Activated CD4-positive, alpha-beta T cell treated with anti-CD3 and anti-CD28 coated beads for 48 hours (primary cell): Measurements from ENCODE around the gene ALG5.
A peak's percentile ranks its signal among the peaks of the same experiment; 100 is the strongest.

ENCODE experiments used
- DNase-seq: peaks from one replicate; pipeline ENCODE4 v3.0.0-alpha.2; 2020

ALG5 gene, protein sequence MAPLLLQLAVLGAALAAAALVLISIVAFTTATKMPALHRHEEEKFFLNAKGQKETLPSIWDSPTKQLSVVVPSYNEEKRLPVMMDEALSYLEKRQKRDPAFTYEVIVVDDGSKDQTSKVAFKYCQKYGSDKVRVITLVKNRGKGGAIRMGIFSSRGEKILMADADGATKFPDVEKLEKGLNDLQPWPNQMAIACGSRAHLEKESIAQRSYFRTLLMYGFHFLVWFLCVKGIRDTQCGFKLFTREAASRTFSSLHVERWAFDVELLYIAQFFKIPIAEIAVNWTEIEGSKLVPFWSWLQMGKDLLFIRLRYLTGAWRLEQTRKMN

DNA sequence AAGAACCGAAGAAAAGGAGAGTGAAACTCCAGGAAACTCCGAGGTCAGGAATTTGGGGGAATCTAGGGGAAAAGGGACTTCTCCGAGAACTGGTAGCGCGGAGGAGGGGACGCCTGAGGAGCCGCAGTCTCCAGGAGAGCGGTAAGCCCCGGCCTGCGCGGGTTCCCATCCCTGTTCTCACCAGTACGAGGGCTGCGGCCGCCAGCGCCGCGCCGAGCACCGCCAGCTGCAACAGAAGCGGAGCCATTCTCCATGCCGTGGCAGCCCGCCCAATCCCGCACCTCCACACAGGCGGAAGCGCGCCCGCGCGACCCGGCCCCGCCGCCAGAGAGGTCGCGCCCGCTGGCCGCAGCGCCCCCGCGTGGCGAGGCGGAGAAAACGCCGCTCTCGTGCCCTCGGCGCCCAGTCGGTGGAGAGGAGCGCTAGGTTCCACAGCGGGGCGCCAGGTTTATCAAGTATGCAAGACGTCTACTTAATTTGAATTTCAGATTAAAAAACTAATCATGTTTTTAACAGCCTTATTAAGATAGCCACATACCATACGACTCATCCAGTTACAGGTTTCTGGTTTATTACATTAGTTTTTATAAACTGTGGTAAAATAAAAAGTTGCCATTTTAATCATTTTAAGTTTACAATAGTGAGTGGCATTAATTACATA lies at the start of gene ALG5:
ALG5 (minus strand) TSS at position 287 of the 661 bp plus-strand sequence; CDS start at position 247, 40 bp downstream.
- peak; percentile 92 for DNase-seq

DNA sequence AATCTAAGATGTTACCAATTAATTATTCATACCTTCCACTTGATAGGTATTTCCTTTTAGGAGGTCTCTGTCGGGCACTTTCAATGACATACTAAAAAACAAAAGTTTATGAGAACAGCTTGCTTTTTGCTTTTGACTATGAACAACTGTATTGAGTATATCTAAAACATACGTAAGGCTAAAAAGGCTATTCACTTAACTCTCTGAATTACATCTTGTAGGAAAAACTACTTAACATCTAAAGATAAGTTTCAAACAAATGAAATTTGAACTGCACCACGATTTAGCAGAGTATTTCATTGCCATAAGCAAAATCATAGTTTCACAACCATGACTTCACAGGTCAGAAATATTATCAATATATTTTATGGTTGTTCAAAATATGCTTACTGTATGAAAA lies 48.7 kb upstream of the ALG5 start:
- no peak for DNase-seq

DNA sequence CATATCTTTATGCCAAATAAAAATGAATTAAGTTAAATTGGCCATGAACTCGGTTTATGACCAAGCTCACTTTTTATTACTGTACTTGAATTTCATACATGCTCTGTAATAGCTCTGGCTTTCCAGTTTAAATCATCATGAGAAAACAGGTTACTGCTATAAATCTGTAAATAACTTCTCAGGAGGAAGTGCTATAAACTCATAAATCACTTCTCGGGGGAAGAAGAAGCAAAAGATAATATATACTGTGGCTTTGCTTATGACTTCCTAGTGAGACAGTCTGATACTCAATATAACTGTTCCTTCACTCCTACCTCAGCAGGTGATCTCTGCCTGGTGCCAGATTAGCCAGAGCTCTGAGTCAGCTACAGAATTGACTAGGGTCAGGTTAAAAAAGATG lies 47.9 kb upstream of the ALG5 start:
- DNase-seq = no peak

DNA sequence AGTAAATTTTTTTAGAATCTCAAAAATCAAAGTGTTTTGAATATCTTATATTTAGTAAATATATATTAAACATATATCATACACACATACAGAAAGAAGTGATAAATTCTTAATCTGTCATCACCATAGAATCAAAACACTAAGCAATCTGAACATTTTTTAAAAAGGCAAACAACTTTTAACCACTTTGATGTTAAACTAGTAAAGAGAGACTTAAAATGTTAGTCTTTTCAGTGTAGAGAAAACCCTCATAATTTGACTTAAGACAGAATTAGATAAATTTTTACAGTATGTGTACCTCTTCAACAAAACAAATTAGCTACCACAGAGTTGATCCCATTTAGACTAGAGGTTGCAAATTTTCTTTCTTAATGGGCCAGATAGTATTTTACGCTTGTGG lies 46.9 kb upstream of the ALG5 start:
- no peak for DNase-seq

DNA sequence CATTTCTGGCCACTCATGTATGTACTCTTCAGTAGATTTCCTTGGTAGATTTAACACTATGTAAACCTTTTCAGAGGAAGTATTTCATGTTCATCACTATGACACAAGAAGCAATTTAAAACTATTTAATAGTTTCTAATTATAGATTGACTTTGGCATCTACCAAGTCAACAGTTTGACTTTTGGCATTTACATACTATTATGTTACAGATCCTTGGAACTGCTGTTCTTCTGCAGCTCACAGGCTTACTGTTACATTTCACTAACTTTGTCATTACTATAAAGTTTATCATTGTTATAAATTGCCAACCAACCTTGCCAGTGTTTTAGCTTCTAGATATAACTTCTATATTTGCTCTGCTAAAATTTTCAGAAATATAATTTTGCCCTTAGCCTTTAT lies 41.6 kb upstream of the ALG5 start:
- no peak for DNase-seq

DNA sequence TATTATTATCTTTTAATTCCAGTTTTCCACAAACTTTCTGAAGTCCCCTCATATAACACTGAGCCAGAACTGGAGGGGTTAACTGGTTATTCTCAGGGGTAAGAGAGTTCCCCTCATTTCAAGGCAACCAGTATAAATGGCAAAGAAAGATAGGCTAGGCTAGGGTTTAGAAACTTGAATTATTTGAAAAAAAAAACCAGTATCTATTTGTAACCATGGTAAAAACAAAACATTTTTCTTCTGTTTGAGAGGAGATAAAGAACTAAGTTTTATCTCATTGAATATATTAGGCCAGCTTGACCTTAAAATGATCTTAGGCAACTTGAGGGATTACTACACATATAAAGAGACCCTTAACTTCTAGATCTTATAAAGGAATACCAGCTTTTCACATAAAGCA lies 40.8 kb upstream of the ALG5 start:
- no peak for DNase-seq

DNA sequence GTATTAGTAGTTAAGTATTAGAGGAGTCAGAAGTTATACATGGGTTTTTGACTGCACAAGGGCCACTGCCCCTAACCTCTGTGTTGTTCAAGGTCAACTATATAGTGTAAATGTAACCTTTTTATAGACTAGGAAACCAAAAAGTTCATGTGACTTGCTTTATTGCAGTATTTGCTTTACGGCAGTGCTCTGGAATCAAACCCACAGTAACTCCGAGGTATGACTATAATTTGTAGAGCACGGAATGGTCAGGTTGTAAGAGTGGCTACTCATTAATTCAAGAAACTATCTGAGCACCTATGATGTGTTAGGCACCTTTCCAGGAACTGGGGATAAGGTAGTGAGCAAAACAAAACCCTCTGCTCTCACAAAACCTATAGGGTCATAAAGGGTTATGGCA lies 38.1 kb upstream of the ALG5 start:
- DNase-seq = no peak

DNA sequence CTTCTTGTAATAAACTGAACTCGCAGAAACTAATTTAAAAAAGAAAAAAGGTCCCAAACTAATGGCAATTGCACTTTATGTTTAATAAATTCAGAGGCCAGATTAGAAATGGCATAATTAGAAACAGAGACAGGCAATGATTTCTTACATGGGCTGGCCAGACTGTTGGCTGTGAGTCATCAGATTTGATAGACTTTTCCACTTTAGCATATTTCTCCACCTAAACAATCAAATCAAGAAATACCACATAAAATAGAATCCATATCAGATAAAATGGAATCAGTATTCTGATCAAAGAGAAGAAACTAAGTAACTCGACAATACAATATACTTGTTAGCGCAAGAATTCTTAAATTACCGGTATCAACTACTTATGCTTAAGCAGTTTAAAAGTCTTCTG lies 30.5 kb upstream of the ALG5 start:
- no peak for DNase-seq

DNA sequence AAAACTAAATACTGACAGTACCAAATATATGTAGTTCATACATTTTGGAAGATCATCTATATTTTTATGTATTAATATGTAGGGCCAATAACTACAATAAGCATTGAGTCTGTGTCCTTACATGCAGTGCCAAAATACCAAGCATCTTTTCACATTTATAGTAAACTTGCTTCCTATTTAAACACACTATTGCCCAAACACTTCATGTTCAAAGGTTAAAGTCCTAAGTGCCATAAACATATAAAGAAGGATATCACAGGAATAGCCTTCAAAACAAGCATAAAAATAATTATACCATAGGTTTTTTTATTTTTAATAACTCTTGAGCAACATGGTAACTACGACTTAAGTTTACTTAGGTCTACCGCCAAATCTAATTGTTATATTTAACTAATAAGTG lies 28.5 kb upstream of the ALG5 start:
- no peak for DNase-seq

DNA sequence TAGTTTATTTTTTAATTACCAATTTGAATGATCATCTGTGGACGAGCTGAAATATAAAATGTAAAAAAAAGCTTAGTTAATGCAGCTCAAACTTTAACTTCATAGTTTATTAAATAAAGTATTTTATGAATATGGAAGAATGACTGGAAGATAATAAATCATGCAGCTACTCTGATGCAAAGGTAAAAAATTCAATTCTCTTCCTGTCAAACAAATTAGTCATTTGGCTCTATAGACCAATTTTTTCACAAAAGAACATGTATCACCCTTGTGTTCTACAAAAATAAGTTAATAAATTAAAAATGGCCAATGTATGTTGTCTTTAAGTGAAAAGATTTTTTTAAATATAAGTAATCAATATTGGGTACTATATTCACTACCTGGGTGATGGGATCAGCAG lies 27.6 kb upstream of the ALG5 start:
- no peak for DNase-seq

DNA sequence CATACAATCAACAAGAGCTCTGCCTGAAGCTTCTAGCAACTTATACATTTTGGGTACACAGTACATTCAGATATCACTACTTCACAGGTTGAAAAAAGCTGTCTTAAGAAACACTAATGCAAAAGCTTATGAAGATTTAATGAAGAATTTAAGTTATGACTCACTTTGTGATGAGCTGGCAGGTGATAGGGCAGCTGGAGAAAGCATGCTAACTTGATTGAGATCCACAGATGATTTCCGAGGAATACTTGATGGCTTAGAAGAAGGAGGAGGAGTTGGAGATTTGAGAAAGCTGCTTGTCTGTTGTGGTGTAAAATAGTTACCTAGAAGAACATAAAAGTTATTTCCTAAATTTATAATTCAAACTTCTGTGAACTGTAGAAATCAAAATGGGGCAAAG lies 24.7 kb upstream of the ALG5 start:
- DNase-seq = no peak

DNA sequence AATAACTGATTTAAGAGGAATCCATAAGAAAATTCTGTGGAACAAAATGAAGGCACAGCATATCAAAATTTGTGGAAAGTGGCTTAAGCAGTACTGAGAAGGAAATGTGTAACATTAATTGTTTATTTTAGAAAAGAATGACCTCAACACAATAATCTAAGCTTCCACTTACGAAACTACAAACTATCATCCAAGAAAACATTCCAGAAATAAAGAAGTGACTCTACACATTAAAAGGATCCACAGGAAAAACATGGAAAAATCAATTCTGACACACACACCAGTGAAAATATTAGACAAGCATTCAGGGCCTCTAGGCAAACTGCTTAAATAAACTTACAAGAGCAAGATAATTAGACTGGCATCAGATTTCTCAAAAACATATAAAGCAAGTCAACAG lies 15.5 kb upstream of the ALG5 start:
- DNase-seq = no peak

DNA sequence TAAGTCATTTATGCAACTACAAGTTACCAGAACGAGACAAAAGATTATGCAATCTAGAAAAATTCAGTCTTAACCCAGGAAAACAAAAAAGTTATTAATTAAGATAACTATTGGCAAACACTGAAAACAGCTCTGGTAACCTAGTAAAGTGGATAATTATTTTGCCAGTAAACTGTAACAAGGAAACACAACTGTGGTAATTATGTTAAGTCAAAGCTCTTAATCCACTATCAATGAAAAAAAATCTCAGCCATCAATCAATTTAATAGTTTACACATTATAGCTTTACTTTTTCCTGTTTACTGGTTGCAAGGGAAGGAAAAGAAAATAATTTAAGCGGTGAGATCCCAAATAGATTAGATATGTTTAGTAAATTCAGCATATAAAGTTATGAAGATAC lies 12.6 kb upstream of the ALG5 start:
- no peak for DNase-seq

DNA sequence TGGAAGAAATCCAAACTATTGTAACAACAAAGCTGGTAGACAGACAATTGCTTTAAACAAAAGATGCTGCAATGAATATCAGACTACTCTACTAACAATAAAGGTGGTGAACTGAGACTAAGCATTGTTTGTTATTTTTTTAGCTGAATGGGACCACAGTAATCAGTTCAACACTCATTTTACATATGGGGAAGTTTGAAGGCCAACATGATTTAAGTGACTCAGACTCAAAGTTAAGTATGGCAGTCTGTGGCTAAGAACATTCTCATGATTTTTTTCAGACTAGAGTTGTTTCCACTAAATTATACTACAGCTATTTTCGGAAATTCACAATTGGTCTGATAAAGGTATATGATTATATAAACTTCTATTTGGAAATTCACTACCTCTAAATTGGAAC lies 11.9 kb upstream of the ALG5 start:
- no peak for DNase-seq

DNA sequence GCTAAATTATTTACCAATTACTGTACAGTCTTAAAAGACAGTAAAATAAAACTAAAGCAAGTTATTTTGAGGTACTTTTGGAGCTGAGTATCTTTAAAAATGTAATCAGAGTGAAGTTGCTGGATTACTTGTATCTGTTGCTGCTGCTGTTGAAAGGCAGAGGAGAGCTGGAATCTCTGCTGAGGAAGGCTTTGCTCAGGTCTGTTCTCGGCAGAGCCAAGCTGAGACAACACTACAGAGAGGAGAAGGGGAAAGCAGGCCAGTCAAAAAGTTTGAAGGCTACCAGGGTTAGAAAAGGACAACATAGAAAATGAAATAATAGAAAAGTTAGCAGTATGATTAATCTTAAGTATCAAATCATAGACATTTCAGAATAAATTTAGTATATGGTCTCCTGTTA lies 11.3 kb upstream of the ALG5 start:
- no peak for DNase-seq

DNA sequence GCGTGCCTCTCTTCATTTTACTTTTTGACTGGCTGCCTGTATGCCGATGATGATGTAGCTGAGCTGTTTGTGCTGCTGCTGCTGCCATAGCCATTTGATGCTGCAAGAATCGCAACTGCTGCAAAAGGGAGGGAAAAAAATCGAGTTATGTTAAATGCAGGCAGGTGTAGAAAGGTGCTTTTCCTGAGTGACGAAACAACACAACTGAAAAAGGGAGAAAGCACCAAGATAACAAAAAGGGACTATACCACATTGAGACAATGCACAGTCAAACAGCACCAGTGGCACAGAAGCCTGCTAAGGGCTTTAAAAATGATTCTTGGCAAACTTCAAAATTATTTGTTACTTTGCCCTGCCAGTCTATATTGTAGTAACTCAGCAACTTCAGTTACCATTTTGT lies 10.6 kb upstream of the ALG5 start:
- DNase-seq = no peak

DNA sequence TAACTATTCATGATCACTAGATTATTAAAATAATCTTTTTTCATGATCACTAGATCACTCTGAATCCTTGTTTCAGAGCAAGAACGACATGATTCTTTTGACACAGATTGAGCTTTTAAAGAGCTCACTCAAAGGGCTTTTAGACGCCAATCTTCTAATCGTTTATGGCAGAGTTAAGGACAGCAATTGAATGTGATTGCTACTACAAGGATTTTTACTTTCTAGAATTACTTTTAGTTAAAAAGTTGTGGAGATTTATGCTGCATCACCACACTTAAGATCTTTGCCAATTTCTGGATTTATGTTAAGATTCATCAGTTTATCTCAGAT lies 2.7 kb upstream of the ALG5 start:
- no peak for DNase-seq

DNA sequence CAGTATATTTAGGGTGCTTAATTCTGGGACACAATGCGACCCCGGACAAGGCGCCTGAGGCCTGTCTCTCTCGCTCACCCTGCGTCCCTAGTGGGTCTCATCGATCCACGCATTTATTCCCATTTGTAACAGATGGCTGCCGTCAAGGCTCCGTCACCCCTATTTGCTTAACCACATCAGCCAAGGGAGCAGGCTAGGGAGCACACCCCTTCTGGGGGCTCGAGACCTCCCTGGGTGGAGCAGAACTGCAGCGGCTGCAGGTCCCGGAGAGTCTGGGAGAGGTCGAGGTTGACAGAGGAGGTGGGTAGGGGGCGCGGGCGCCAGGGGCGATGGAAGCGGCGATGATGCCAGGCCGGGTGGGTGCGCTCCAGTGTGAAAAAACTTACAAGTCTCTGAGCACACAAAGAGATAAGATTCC lies 507 bp downstream of the ALG5 start:
- DNase-seq = peak; percentile 29

DNA sequence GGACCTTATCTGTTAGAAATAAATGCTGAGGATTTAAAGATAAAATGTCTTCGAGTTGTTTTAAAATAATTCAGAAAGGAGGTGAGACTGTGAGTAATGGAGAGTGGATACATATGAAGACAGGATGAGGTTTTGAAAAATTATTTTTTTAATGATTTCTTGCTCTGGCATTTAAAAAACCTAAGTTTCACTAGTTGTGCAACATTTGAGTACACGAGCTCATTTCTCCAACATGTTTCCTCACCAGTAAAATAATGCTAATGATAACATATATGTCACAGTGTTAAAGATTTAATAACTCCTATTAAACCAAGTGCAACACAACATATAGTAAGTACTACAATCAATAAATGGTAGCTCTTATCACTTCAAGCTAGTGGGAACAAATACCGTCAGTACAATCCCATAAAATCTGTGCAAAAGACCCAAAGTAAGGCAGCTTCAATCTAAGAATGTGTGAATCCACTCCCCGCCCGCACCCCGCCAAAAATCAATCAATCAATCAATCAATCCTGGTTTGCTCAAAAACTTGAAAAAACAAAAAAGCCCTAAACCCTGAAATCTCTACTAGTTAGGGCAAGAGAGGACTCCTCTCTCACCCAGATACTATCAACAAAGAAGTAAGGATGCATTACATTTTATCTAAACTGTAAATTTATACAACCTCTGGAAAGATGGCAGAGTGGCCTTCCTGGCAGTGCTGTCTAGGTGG lies 1.3 kb downstream of the ALG5 start:
- no peak for DNase-seq

DNA sequence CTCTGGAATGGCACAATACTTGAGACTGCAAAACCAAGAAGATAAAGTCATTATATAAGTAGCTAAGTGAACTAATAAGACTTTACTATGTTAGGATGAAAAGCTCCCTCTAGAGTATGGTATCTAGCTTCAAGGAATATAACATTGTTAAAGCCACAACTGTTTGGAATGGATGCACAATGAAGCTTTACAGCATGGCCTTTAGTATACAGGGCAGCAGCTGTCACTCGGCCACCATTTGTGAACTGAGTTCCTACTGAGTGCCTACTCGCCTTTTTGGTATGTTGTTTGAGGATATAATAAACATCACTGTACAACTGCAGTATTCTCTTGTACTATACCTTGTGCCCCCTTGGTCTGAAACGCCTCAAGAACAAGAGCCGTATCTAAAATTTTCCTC lies 6.8 kb downstream of the ALG5 start:
- no peak for DNase-seq

DNA sequence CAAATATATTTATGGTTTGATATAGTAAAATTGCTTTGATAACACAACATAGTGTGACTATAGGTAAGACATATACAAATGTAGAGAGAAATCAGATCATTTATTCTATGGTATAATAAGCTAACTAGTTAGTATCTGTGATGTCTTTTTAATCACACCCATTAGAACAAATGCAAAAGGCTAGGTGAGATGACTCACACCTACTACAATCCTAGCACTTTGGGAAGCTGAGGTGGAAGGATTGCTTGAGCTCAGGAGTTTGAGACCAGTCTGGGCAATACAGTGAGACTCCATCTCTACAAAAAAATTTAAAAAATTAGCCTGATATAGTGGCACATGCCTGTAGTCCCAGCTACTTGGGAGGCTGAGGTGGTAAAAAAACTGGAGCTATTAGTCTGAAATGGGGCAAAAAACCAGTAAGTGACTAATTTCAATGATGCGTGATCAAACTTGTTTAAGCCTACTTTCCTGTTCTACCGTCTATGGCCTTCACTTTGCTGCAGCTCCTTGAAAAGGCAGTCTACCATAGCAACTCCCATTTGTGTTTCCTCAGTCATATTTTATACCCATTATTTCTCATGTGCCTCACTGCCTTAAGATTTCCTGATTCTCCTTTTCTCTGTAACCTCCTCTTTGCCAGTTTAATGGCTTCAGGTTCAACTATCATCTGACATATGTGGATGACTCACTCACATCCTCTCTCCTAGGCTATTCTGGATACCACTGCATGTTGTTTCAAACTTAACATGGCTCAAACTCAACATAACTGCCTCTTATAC lies 12.5 kb downstream of the ALG5 start:
- no peak for DNase-seq

DNA sequence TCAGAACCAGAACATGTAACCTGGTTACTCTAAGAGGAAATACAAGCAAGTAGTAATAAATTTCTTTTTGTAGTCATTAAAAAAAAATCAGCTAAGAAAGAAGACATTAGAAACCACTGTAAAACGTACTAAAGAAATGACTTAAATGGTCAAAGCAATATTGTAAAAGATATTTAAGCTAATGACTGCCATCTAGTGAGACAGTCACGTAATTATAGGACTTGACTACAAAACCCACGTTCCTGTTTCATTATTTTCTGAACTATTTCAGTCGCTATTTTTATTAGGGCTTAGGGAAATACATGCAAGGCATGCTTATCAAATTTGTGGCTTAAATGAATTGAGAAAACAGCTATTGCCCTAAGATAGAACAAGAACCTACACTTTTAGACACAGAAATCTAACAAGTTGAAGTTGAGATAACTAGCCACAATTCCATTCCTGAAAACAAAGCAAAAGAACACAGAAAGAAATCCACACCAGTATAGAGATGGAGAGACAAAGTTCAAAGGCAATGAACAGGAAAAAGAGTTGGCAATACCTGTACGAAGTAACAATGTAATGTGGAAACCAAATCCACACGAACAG lies 17.9 kb downstream of the ALG5 start:
- DNase-seq = no peak

DNA sequence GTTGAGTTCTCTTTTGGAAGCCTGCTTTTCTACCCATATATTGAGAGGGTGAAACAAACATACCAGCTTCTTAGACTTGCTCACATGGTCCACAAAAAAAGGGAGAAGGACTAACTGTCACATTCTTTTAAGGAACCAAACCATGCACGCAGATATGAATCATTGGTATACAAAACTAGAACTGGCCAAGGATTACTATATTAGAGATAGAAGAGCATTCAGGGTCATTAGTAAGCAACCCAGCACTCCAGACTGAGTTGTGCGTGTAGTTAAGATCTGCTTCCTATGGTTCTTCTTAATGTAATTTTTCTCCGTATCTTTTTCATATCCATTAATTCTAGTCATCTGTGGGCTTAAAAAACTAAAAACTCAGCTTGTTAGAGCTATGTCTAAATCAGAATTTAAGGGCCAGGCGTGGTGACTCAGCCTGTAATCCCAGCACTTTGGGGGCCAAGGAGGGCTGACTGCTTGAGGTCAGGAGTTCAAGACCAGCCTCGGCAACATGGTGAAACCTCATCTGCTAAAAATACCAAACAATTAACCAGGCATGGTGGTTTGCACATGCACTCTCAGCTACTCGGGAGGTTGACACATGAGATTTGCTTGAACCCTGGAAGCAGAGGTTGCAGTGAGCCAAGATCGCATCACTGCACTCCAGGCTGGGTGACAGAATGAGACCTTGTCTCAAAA lies 19.6 kb downstream of the ALG5 start:
- DNase-seq = no peak
